ENCODE measurements around the gene ADAMTS17. TPM values are rescaled to one million over a fixed set of nuclear protein-coding genes. Genes with fewer than 3 reads are reported as not detected.

Gene ADAMTS17
- total and polyA plus RNA-seq, 4 donors = 10.5 to 20.6 (median 17.9) TPM

- Histone ChIP-seq H3K27ac (ENCODE audit: low read depth, low read length) (no peak overlapping the region), H3K27me3 (ENCODE audit: control insufficient read depth, insufficient read depth, low read length) (no peaks in the 10 kb centered on the region), H3K4me1 (ENCODE audit: control insufficient read depth, insufficient read depth, low read length) (no peaks in the 10 kb centered on the region), H3K9me3 (ENCODE audit: control insufficient read depth, insufficient read depth, low read length) (no peaks in the 10 kb centered on the region), H3K36me3 (ENCODE audit: control insufficient read depth, insufficient read depth, low read length) (no peaks in the 10 kb centered on the region), H3K4me3 (ENCODE audit: low read depth, low read length) (no peak overlapping the region)
- DNase-seq (ENCODE audit: low read depth in 4 of 6, low spot score in 6 of 6) = no peak
- WGBS (ENCODE audit: insufficient coverage) = 89% methylated on average over 6 of the region's 6 CpGs
Observed at GRCh38 chr15:100008258-100008657, 333.5 kb downstream of the ADAMTS17 start.

DNA sequence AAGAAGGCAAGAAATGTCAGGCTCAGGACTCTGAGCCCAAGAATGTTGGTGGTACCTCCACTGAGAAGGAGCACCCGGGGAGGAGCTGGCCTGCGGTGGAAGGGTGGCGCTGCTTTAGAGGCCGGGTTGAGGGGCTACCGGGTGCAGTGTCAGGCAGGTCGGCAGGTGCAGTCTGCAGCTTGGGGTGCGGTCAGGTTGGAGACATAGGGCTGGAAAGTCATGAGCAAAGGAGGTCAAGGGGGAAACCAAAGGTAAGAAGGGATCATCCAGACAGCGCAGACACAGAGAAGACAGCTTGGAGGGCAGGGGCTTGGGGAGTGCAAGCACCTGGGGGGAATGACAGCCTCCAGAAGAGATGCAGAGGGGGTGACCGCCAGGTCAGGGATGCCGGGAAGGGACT, 334.2 kb downstream of the ADAMTS17 start:
- DNase-seq (ENCODE audit: low read depth in 4 of 6, low spot score in 6 of 6) = no peak
- Histone ChIP-seq H3K27me3 (ENCODE audit: control insufficient read depth, insufficient read depth, low read length) (no peaks in the 10 kb centered on the region), H3K27ac (ENCODE audit: low read depth, low read length) (no peak overlapping the region), H3K4me1 (ENCODE audit: control insufficient read depth, insufficient read depth, low read length) (peaks cover 6% of the 10 kb centered on the region), H3K36me3 (ENCODE audit: control insufficient read depth, insufficient read depth, low read length) (no peaks in the 10 kb centered on the region), H3K9me3 (ENCODE audit: control insufficient read depth, insufficient read depth, low read length) (no peaks in the 10 kb centered on the region), H3K4me3 (ENCODE audit: low read depth, low read length) (no peak overlapping the region)
- WGBS (ENCODE audit: insufficient coverage) = 96% methylated on average over 10 of the region's 10 CpGs

DNA sequence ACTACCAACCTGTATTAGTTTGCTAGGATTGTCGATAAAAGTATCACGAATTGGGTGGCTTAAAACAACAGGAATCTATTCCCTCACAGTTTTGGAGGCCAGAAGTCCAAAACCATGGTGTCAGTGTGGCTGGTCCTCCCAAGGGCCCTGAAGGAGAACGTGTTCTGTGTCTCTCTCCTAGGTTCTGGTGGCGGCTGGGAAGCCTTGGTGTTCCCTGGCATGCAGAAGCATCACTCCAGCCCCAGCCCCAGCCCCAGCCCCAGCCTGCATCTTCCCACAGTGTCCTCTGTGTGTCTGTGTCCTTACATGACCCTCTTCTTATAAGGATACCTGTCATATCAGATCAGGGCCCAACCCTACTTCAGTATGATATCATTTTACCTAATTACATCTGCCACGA, 336.1 kb downstream of the ADAMTS17 start:
- no peak for DNase-seq (ENCODE audit: low read depth in 4 of 6, low spot score in 6 of 6)
- no peak overlapping the region for H3K4me3 ChIP-seq (ENCODE audit: low read depth, low read length)
- no peak overlapping the region for H3K27ac ChIP-seq (ENCODE audit: low read depth, low read length)
- 92% methylated on average over 4 of the region's 5 CpGs for WGBS (ENCODE audit: insufficient coverage)
- H3K27me3 ChIP-seq (ENCODE audit: control insufficient read depth, insufficient read depth, low read length) = no peaks in the 10 kb centered on the region
- peaks cover 18% of the 10 kb centered on the region for H3K4me1 ChIP-seq (ENCODE audit: control insufficient read depth, insufficient read depth, low read length)
- H3K36me3 ChIP-seq (ENCODE audit: control insufficient read depth, insufficient read depth, low read length) = no peaks in the 10 kb centered on the region
- H3K9me3 ChIP-seq (ENCODE audit: control insufficient read depth, insufficient read depth, low read length) = no peaks in the 10 kb centered on the region

DNA sequence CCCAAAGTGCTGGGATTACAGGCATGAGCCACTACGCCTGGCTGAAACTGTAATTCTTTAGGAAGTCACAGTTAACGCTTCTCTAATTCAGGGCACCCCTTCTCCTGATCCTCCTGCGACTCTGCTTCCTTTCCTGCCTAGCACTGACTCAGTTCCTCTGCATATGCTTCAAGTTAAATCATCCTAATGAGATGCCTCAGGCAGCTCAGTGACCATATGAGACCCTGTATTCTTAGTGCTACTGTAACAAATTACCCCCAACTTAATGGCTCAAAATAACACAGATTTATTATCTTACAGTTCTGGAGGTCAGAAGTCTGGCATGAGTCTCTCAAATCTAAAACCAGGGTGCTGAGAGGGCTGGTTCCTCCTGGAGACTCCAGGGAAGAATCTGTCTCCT, 336.8 kb downstream of the ADAMTS17 start:
- Histone ChIP-seq H3K36me3 (ENCODE audit: control insufficient read depth, insufficient read depth, low read length) (no peaks in the 10 kb centered on the region), H3K9me3 (ENCODE audit: control insufficient read depth, insufficient read depth, low read length) (no peaks in the 10 kb centered on the region), H3K4me1 (ENCODE audit: control insufficient read depth, insufficient read depth, low read length) (peaks cover 18% of the 10 kb centered on the region), H3K27me3 (ENCODE audit: control insufficient read depth, insufficient read depth, low read length) (no peaks in the 10 kb centered on the region), H3K4me3 (ENCODE audit: low read depth, low read length) (no peak overlapping the region), H3K27ac (ENCODE audit: low read depth, low read length) (no peak overlapping the region)
- no peak for DNase-seq (ENCODE audit: low read depth in 4 of 6, low spot score in 6 of 6)
- 87% methylated on average over 3 of the region's 3 CpGs for WGBS (ENCODE audit: insufficient coverage)

DNA sequence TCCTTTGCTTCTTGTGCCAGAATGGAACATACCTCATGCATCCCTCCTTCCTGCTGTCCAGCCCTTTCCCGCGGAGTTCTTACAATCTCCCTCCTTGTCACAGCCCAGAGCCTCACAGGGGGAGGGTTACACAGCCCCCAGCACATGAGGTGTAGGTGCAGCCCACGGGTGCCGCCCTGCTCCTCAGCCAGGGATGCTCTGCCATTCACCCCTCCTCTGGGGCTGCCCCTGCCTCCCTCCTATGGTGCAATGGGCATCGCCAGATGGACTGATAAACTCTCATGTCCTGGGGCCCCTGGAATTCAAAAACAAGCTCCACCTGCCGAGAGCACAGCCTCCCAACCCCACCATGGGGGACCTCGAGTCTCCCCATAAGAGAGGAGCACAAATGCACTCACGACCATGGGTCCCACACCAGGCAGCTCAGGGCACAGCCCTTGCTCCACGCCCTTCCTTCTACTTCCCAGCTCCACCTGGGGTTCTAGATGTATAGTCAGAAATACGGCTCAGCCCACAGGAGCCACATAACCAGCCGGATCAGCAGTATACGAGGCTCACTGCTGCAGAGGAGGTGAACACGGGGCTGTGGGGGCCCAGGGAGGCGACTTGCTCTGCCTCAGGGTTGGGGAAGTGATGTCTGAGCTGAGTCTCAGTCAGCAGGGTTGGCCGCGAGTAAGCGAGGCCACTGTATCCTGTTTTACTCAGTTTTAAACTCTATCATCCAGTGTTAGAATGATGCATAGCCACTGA, 338.8 kb downstream of the ADAMTS17 start:
- no peak for DNase-seq (ENCODE audit: low read depth in 4 of 6, low spot score in 6 of 6)
- 79% methylated on average over 13 of the region's 17 CpGs for WGBS (ENCODE audit: insufficient coverage)
- Histone ChIP-seq H3K4me3 (ENCODE audit: low read depth, low read length) (no peak overlapping the region), H3K4me1 (ENCODE audit: control insufficient read depth, insufficient read depth, low read length) (peaks cover 18% of the 10 kb centered on the region), H3K27me3 (ENCODE audit: control insufficient read depth, insufficient read depth, low read length) (no peaks in the 10 kb centered on the region), H3K27ac (ENCODE audit: low read depth, low read length) (no peak overlapping the region), H3K36me3 (ENCODE audit: control insufficient read depth, insufficient read depth, low read length) (no peaks in the 10 kb centered on the region), H3K9me3 (ENCODE audit: control insufficient read depth, insufficient read depth, low read length) (no peaks in the 10 kb centered on the region)

- H3K9me3 ChIP-seq (ENCODE audit: control insufficient read depth, insufficient read depth, low read length) = no peaks in the 10 kb centered on the region
- DNase-seq (ENCODE audit: low read depth in 4 of 6, low spot score in 6 of 6) = peak in 2 of 6 donors; percentile 24 to 61
- H3K4me1 ChIP-seq (ENCODE audit: control insufficient read depth, insufficient read depth, low read length) = peaks cover 18% of the 10 kb centered on the region
- no peaks in the 10 kb centered on the region for H3K27me3 ChIP-seq (ENCODE audit: control insufficient read depth, insufficient read depth, low read length)
- 43% methylated on average over 16 of the region's 16 CpGs for WGBS (ENCODE audit: insufficient coverage)
- H3K4me3 ChIP-seq (ENCODE audit: low read depth, low read length) = no peak overlapping the region
- peak overlapping the region; percentile 41 for H3K27ac ChIP-seq (ENCODE audit: low read depth, low read length)
- H3K36me3 ChIP-seq (ENCODE audit: control insufficient read depth, insufficient read depth, low read length) = peaks cover 3% of the 10 kb centered on the region
Observed at GRCh38 chr15:100002086-100002620, 339.6 kb downstream of the ADAMTS17 start.

DNA sequence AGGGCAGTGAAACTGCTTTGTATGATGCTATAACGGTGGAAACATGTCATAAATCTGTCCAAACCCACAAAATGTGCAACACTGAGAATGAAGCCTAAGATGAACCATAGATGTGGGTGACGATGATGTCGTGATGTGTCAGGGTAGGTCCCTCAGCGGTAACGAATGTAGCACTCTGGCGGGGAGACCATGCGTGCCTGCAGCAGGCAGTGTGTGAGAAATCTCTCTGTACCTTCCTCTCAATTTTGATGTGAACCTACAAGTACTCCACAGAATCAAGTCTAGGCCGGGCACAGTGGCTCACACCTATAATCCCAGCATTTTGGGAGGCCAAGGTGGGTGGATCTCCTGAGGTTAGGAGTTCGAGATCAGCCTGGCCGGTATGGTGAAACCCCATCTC, 340.4 kb downstream of the ADAMTS17 start:
- DNase-seq (ENCODE audit: low read depth in 4 of 6, low spot score in 6 of 6) = peak in 1 of 6 donors; percentile 26
- Histone ChIP-seq H3K27me3 (ENCODE audit: control insufficient read depth, insufficient read depth, low read length) (no peaks in the 10 kb centered on the region), H3K27ac (ENCODE audit: low read depth, low read length) (no peak overlapping the region), H3K4me1 (ENCODE audit: control insufficient read depth, insufficient read depth, low read length) (peaks cover 18% of the 10 kb centered on the region), H3K4me3 (ENCODE audit: low read depth, low read length) (no peak overlapping the region), H3K9me3 (ENCODE audit: control insufficient read depth, insufficient read depth, low read length) (no peaks in the 10 kb centered on the region), H3K36me3 (ENCODE audit: control insufficient read depth, insufficient read depth, low read length) (peaks cover 4% of the 10 kb centered on the region)
- WGBS (ENCODE audit: insufficient coverage) = 95% methylated on average over 8 of the region's 10 CpGs

GRCh38 chr15:99999282-100000070, 342.3 kb downstream of the ADAMTS17 start:
- peaks cover 4% of the 10 kb centered on the region for H3K36me3 ChIP-seq (ENCODE audit: control insufficient read depth, insufficient read depth, low read length)
- H3K27me3 ChIP-seq (ENCODE audit: control insufficient read depth, insufficient read depth, low read length) = no peaks in the 10 kb centered on the region
- WGBS (ENCODE audit: insufficient coverage) = 93% methylated on average over 18 of the region's 19 CpGs
- no peak overlapping the region for H3K4me3 ChIP-seq (ENCODE audit: low read depth, low read length)
- no peaks in the 10 kb centered on the region for H3K9me3 ChIP-seq (ENCODE audit: control insufficient read depth, insufficient read depth, low read length)
- no peak overlapping the region for H3K27ac ChIP-seq (ENCODE audit: low read depth, low read length)
- H3K4me1 ChIP-seq (ENCODE audit: control insufficient read depth, insufficient read depth, low read length) = peaks cover 27% of the 10 kb centered on the region
- DNase-seq (ENCODE audit: low read depth in 4 of 6, low spot score in 6 of 6) = no peak

- H3K4me1 ChIP-seq (ENCODE audit: control insufficient read depth, insufficient read depth, low read length) = peaks cover 27% of the 10 kb centered on the region
- no peaks in the 10 kb centered on the region for H3K9me3 ChIP-seq (ENCODE audit: control insufficient read depth, insufficient read depth, low read length)
- no peaks in the 10 kb centered on the region for H3K27me3 ChIP-seq (ENCODE audit: control insufficient read depth, insufficient read depth, low read length)
- peaks cover 4% of the 10 kb centered on the region for H3K36me3 ChIP-seq (ENCODE audit: control insufficient read depth, insufficient read depth, low read length)
- H3K27ac ChIP-seq (ENCODE audit: low read depth, low read length) = no peak overlapping the region
- H3K4me3 ChIP-seq (ENCODE audit: low read depth, low read length) = no peak overlapping the region
- 86% methylated on average over 12 of the region's 12 CpGs for WGBS (ENCODE audit: insufficient coverage)
- no peak for DNase-seq (ENCODE audit: low read depth in 4 of 6, low spot score in 6 of 6)
Observed at GRCh38 chr15:99998661-99999101, 343.1 kb downstream of the ADAMTS17 start.

Data from spinal cord (tissue), 10 donors.